AG08396 (cell line): ENCODE data around the gene CCR1.
"Not testable (repeated sequence)": the region's sequence is repeated elsewhere in the genome, so short reads cannot be mapped to it uniquely, and the experiment has no call there.

Experiments used
- DNase-seq: peaks from one replicate; pipeline ENCODE4 v3.0.0; 2012; ENCODE audit warnings: low spot score, mixed read lengths

CCR1 gene

GRCh38 chr3:46168583-46169345, 39.3 kb downstream of the CCR1 start:
- DNase-seq = no peak

GRCh38 chr3:46163556-46164041, 44.5 kb downstream of the CCR1 start:
- no peak for DNase-seq

GRCh38 chr3:46162975-46163555, 45.0 kb downstream of the CCR1 start:
- no peak for DNase-seq

GRCh38 chr3:46157685-46158084, 50.4 kb downstream of the CCR1 start:
- DNase-seq = not testable (repeated sequence)

GRCh38 chr3:46154311-46154710, 53.8 kb downstream of the CCR1 start:
- DNase-seq = no peak
